ENCODE data around the gene TKT.

The TKT gene

DNA sequence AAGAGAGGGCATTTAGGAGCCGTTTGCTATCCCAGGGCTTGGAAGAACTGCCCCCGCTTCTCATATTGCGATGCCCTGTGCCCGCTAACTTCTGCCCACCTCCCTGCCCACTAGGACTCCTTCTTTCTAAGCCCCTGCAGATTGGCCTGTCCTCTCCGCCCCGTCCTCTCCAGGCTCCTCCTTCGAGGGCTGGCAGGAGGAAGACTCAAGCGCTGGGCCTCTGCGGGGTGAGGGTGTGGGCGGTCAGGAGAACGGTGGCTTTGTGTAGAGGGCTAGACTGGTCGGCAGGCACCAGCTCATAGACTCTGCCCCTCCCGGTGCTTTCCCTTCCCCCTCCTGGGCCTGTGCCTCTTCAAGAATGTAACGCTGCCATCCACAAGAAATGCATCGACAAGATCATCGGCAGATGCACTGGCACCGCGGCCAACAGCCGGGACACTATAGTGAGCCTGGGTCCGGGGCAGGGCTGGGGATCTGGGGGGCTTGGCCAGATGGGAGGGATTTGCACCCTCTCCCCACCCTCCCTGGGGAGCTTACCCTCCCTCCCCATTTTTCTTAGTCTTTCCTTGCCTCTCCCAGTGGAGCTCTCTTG, 73.0 kb downstream of the TKT start:
- H3K4me3 ChIP-seq (replicated peaks; ENCODE audit: low read depth, low read length), result no peak overlapping the region
- TF ChIP-seq CTCF (IDR thresholded peaks at IDR 0.05; ENCODE audit: low read depth, low read length, missing control alignments), result no peak
- DNase-seq (ENCODE audit: extremely low read depth, low read depth), result no peak

DNA sequence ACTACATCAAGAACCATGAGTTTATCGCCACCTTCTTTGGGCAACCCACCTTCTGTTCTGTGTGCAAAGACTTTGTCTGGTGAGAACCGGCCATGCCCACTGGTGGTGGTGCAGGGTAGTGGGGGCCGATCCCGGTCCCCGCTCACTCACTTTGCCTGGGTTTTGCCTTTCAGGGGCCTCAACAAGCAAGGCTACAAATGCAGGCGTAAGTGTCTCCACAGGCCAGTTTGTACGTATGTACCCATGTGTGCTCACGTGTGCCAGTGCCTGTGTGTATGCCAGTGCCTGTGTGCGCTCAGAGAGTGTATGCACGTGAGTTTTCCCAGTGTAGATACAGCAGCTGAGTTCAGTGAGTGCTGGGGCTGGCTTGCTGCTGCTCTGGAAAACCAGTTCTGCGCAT, 74.3 kb downstream of the TKT start:
- DNase-seq (ENCODE audit: extremely low read depth, low read depth), result no peak
- TF ChIP-seq CTCF (IDR thresholded peaks at IDR 0.05; ENCODE audit: low read depth, low read length, missing control alignments), result no peak
- H3K4me3 ChIP-seq (replicated peaks; ENCODE audit: low read depth, low read length), result no peak overlapping the region

DNA sequence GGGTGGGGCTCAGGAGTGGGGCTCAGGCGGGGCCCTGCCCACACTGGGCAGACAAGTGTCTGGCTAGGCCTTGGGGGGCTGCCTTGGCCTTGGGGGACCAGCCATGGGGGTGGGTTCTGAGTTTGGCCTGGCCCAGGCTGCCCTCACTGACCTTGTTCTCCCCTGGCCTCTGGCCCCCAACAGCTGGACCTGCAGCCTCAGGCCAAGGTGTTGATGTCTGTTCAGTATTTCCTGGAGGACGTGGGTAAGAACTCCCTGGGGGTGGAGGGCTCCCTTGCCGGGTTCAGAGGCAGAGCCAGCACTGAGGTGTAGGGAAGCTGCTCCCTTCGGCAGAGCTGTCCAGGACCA, 74.8 kb downstream of the TKT start:
- DNase-seq (ENCODE audit: extremely low read depth, low read depth), result no peak
- no peak for TF ChIP-seq CTCF (IDR thresholded peaks at IDR 0.05; ENCODE audit: low read depth, low read length, missing control alignments)
- H3K4me3 ChIP-seq (replicated peaks; ENCODE audit: low read depth, low read length), result no peak overlapping the region

- H3K4me3 ChIP-seq (replicated peaks; ENCODE audit: low read depth, low read length), result no peak overlapping the region
- no peak for TF ChIP-seq CTCF (IDR thresholded peaks at IDR 0.05; ENCODE audit: low read depth, low read length, missing control alignments)
- DNase-seq (ENCODE audit: extremely low read depth, low read depth), result no peak
Observed at GRCh38 chr3:53180305-53181023, 75.4 kb downstream of the TKT start.

DNA sequence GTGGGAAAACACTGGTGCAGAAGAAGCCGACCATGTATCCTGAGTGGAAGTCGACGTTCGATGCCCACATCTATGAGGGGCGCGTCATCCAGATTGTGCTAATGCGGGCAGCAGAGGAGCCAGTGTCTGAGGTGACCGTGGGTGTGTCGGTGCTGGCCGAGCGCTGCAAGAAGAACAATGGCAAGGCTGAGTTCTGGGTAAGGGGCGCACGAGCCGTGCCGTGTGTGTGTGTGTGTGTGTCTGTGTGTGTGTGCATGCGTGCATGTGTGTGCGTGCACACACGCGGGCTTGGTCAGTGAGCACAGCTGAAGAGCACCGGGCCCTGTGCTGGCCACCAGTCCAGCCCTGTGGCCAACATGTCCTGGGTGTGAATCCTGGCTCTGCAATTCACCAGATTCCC, 76.2 kb downstream of the TKT start:
- no peak for DNase-seq (ENCODE audit: extremely low read depth, low read depth)
- no peak for TF ChIP-seq CTCF (IDR thresholded peaks at IDR 0.05; ENCODE audit: low read depth, low read length, missing control alignments)
- H3K4me3 ChIP-seq (replicated peaks; ENCODE audit: low read depth, low read length), result no peak overlapping the region

DNA sequence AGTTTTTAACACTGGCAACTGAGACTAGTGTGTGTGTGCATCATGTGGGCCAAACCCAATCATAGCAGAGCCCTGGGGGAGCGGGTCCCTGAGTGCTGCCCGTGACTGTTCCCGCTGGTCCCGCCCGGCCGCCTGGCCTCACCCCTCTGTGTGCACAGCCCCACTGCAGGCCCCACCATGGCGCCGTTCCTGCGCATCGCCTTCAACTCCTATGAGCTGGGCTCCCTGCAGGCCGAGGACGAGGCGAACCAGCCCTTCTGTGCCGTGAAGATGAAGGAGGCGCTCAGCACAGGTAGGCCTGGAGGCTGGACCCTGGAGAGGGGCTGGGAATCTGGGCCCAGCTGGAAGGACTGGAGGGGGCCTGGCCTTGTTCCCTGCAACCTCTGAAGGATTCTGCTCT, 77.6 kb downstream of the TKT start:
- DNase-seq (ENCODE audit: extremely low read depth, low read depth), result no peak
- H3K4me3 ChIP-seq (replicated peaks; ENCODE audit: low read depth, low read length), result no peak overlapping the region
- TF ChIP-seq CTCF (IDR thresholded peaks at IDR 0.05; ENCODE audit: low read depth, low read length, missing control alignments), result no peak

Measured in HFF-Myc (cell line).